Thoracic aorta (tissue), 2 donors: ENCODE results near the gene AP4M1. TPM values are rescaled to one million over a fixed set of nuclear protein-coding genes. Genes with fewer than 3 reads are reported as not detected.

Experiments used
- ATAC-seq: fragments of 150-250 bp; one replicate; pipeline ENCODE4 v1.8.0; 2017; ENCODE audit warnings: low read depth; ENCODE audit not compliant: insufficient number of reproducible peaks, low FRiP score
- DNase-seq: peaks from one replicate; pipeline ENCODE4 v3.0.0-alpha.2; 2020; ENCODE audit warnings: low spot score
- H3K27ac ChIP-seq, 2 donors: fragments of 200-600 bp; sonication (generic); 1 replicate in 1 of 2; 2 replicates in 1 of 2; pipeline ENCODE4 v1.5.1; 2016; ENCODE audit warnings: mild to moderate bottlenecking in 2 of 2, moderate library complexity in 2 of 2
- H3K27me3 ChIP-seq: fragments of 200-600 bp; sonication (generic); replicated peaks from 2 replicates; pipeline ENCODE4 v1.6.0; 2016; ENCODE audit warnings: mild to moderate bottlenecking; ENCODE audit not compliant: insufficient read depth
- H3K36me3 ChIP-seq: fragments of 200-600 bp; sonication (generic); one replicate; pipeline ENCODE4 v1.5.1; 2016
- H3K4me1 ChIP-seq, 2 donors: fragments of 200-600 bp; sonication (generic); 1 replicate in 1 of 2; 2 replicates in 1 of 2; pipeline versions ENCODE4 v1.5.1 to v1.6.0; 2016; ENCODE audit warnings: low read depth in 2 of 2, mild to moderate bottlenecking in 1 of 2; ENCODE audit not compliant: control insufficient read depth in 1 of 2
- H3K4me3 ChIP-seq: fragments of 200-600 bp; sonication (generic); 2 replicates; pipeline ENCODE4 v1.5.1; 2016; ENCODE audit warnings: mild to moderate bottlenecking
- H3K9me3 ChIP-seq: fragments of 200-600 bp; sonication (generic); 2 replicates; pipeline ENCODE4 v1.5.1; 2016
- total RNA-seq, 2 donors: library from RNA; depleted of rRNA; stranded (reverse); fragments of >200 nt; gene quantifications; one replicate each; pipeline versions ENCODE4 v1.1.0 to v1.2.3, GENCODE V29; 2016
- TF ChIP-seq, protein P1 (sequence below): fragments of 200-600 bp; sonication (generic); IDR thresholded peaks from one replicate; pipeline ENCODE4 v1.5.1; 2019; ENCODE audit warnings: antibody characterized with exemption

Gene AP4M1
- total RNA-seq, 2 donors from 2014 or later, result 22.3 to 23.8 TPM

DNA sequence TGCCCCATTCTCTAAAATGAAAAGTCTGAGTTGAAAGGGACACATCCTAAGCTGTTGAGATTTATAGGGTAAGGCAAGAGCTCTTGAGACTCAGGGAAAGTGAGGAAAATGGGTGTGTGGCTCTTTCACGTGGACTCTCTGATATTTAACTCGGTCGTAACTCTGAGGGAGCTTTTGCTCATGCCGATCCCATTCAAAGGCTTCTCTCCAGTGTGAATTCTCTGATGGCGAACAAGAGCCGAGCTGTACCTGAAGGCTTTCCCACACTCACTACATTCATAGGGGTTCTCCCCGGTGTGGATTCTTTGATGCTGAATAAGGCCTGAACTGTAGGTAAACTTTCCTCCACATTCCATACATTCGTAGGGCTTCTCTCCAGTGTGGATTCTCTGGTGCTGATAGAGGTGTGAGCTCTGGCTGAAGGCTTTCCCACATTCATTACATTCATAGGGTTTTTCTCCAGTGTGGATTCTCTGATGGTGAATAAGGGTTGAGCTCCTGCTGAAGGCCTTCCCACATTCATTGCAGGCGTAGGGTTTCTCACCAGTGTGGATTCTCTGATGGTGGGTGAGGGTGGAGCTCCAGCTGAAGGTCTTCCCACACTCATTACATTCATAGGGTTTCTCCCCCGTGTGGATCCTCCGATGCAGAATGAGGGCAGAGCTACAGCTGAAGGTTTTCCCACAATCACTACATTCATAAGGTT lies 30.3 kb upstream of the AP4M1 start:
- H3K9me3 ChIP-seq, result peaks cover 13% of the 10 kb centered on the region
- peaks cover 0 to under 1% of the 10 kb centered on the region in 2 donors for H3K4me1 ChIP-seq
- no peaks in the 10 kb centered on the region for H3K27me3 ChIP-seq
- H3K4me3 ChIP-seq, result no peak overlapping the region
- ATAC-seq (no peak), DNase-seq (no peak)
- H3K27ac ChIP-seq, result no peak overlapping the region
- peaks cover 66% of the 10 kb centered on the region for H3K36me3 ChIP-seq
- TF ChIP-seq, protein P1, sequence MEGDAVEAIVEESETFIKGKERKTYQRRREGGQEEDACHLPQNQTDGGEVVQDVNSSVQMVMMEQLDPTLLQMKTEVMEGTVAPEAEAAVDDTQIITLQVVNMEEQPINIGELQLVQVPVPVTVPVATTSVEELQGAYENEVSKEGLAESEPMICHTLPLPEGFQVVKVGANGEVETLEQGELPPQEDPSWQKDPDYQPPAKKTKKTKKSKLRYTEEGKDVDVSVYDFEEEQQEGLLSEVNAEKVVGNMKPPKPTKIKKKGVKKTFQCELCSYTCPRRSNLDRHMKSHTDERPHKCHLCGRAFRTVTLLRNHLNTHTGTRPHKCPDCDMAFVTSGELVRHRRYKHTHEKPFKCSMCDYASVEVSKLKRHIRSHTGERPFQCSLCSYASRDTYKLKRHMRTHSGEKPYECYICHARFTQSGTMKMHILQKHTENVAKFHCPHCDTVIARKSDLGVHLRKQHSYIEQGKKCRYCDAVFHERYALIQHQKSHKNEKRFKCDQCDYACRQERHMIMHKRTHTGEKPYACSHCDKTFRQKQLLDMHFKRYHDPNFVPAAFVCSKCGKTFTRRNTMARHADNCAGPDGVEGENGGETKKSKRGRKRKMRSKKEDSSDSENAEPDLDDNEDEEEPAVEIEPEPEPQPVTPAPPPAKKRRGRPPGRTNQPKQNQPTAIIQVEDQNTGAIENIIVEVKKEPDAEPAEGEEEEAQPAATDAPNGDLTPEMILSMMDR, result no peak

DNA sequence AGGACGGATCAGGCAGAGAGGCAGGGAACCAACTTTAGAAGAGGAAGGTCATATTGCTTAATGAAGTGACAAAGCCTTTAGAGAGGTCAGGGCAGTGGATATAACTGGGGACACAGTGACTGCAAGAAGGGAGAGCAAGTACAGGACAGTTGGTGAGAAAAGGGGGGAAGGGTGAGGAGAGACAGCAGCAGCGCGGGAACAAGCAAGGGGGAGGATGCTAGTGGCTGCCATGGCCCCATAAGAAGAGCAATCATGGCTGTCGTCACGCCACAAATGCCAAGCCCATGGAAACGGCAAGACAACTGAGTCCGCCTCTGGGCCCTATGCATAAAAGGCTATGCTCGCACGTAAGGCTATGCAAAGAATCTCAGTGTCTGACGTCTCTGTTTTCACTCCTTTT lies 29.0 kb upstream of the AP4M1 start:
- DNase-seq, result no peak
- H3K9me3 ChIP-seq, result peaks cover 13% of the 10 kb centered on the region

DNA sequence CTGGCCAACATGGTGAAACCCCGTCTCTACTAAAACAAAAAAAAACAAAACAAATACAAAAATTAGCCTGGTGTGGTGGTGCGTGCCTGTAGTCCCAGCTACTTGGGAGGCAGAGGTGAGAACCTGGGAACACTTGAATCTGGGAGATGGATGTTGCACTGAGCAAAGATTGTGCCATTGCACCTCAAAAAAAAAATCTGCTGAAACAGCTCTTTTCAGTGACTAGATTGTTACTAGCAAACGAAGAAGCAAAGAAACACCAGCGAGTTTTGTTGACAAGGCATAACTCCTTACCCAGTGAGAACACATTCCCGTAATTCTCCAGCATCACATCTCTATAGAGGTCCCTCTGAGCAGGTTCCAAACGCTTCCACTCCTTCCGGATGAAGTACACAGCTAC lies 26.6 kb upstream of the AP4M1 start:
- peaks cover 77% of the 10 kb centered on the region for H3K36me3 ChIP-seq
- H3K27ac ChIP-seq, result no peak overlapping the region
- DNase-seq, result no peak
- H3K4me3 ChIP-seq, result no peak overlapping the region
- peaks cover 4 to 11% of the 10 kb centered on the region in 2 donors for H3K4me1 ChIP-seq
- H3K27me3 ChIP-seq, result no peaks in the 10 kb centered on the region
- ATAC-seq, result no peak
- TF ChIP-seq, protein P1, result no peak
- H3K9me3 ChIP-seq, result peaks cover 13% of the 10 kb centered on the region

More for the DNA sequence above, 29.0 kb upstream of the AP4M1 start:
- Histone ChIP-seq H3K36me3 (peaks cover 77% of the 10 kb centered on the region), H3K4me3 (no peak overlapping the region), H3K4me1 (no peaks in the 10 kb centered on the region), H3K27ac (no peak overlapping the region), H3K27me3 (no peaks in the 10 kb centered on the region)
- ATAC-seq, result no peak
- TF ChIP-seq, protein P1, result no peak

DNA sequence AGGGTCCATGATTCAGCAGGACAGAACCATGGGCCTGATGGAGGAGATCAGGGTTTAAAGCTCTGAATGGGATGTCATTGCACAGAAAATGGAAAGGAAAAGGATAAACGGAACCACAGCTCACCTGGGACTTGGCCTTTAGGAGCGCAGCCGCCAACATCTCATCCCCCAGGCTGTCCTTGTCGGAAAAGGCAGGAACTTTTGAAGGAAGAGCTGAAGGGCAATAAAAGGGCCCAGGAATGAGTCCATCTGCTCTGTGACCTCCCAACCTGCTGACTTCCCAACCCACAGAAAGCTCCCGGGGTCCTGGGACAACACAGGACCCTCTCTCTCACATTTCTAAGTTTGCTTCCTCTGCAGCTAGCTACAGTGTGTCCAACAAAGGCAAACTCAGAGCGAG lies 26.0 kb upstream of the AP4M1 start:
- Histone ChIP-seq H3K4me3 (no peak overlapping the region), H3K27me3 (no peaks in the 10 kb centered on the region), H3K27ac (no peak overlapping the region), H3K36me3 (peaks cover 72% of the 10 kb centered on the region), H3K4me1 (peaks cover 10 to 17% of the 10 kb centered on the region in 2 donors), H3K9me3 (peaks cover 13% of the 10 kb centered on the region)
- DNase-seq, result no peak
- TF ChIP-seq, protein P1, result no peak
- no peak for ATAC-seq

DNA sequence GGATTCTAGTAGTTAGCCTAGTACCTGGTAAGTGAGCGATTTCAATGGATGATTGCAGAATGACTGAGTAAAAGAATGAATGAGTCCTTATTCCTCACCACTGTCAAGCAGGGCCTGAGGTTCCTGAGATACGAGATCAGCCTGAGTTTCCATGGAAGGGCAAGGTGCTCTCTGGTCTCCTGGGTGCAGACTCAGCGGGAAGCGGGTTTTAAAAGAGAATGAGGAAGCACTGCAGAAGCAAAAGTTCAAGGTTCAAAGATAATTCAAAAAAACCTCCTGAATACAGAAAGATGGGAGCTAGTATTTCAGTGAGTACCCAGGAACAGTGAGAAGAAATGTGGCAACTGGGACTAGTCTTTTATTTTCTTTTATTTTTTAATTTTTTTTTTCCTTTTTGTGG lies 24.2 kb upstream of the AP4M1 start:
- Histone ChIP-seq H3K36me3 (peaks cover 54% of the 10 kb centered on the region), H3K4me3 (no peak overlapping the region), H3K27me3 (no peaks in the 10 kb centered on the region), H3K9me3 (peaks cover 2% of the 10 kb centered on the region), H3K27ac (no peak overlapping the region), H3K4me1 (peaks cover 18 to 27% of the 10 kb centered on the region in 2 donors)
- TF ChIP-seq, protein P1, result no peak
- DNase-seq, result no peak
- no peak for ATAC-seq
